Hematopoietic multipotent progenitor cell treated with erythropoietin and hydrocortisone succinate and interleukin-3 and kit ligand, for 6 days (in vitro differentiated cells): ENCODE data around the gene MSH2.
A peak's percentile ranks its signal among the peaks of the same experiment; 100 is the strongest.

Experiments used
- DNase-seq: peaks from one replicate; pipeline ENCODE4 v3.0.0-alpha.2; 2015

MSH2 gene

GRCh38 chr2:47509821-47510385 is 106.9 kb downstream of the MSH2 start:
- DNase-seq = no peak

GRCh38 chr2:47510745-47511144 is 107.8 kb downstream of the MSH2 start:
- DNase-seq = peak; percentile 23

GRCh38 chr2:47512581-47513083 is 109.7 kb downstream of the MSH2 start:
- peak; percentile 46 for DNase-seq

- no peak for DNase-seq
Observed at GRCh38 chr2:47513981-47514520, 111.1 kb downstream of the MSH2 start.

- DNase-seq = no peak
Observed at GRCh38 chr2:47516360-47517104, 113.6 kb downstream of the MSH2 start.

- DNase-seq = no peak
Observed at GRCh38 chr2:47518497-47519146, 115.7 kb downstream of the MSH2 start.

GRCh38 chr2:47519147-47519537 is 116.2 kb downstream of the MSH2 start:
- DNase-seq = no peak

- no peak for DNase-seq
Observed at GRCh38 chr2:47519604-47520301, 116.8 kb downstream of the MSH2 start.

GRCh38 chr2:47520302-47520630 is 117.3 kb downstream of the MSH2 start:
- peak; percentile 27 for DNase-seq

- DNase-seq = peak; percentile 83
Observed at GRCh38 chr2:47520825-47521665, 118.1 kb downstream of the MSH2 start.

GRCh38 chr2:47521666-47522285 is 118.8 kb downstream of the MSH2 start:
- no peak for DNase-seq

GRCh38 chr2:47525167-47525566 is 122.2 kb downstream of the MSH2 start:
- DNase-seq = no peak

GRCh38 chr2:47528455-47528854 is 125.5 kb downstream of the MSH2 start:
- DNase-seq = no peak

GRCh38 chr2:47528874-47529273 is 125.9 kb downstream of the MSH2 start:
- DNase-seq = no peak

GRCh38 chr2:47530105-47530760 is 127.3 kb downstream of the MSH2 start:
- no peak for DNase-seq

GRCh38 chr2:47531378-47532042 is 128.6 kb downstream of the MSH2 start:
- DNase-seq = peak; percentile 39
